HEK293 (cell line): ENCODE measurements around the gene CCL24.
"Not testable (repeated sequence)": the region's sequence is repeated elsewhere in the genome, so short reads cannot be mapped to it uniquely, and the experiment has no call there.

ENCODE experiments used
- CTCF ChIA-PET: fragments of 350-600 bp; formaldehyde crosslinking; extraction: SDS; loops from one replicate; lab custom pipeline; 2021; ENCODE audit warnings: antibody characterized with exemption; lab: Yijun Ruan, JAX
- POLR2A ChIA-PET: fragments of 300-600 bp; formaldehyde crosslinking; extraction: SDS; loops from one replicate; lab custom pipeline; 2020; ENCODE audit warnings: antibody characterized with exemption, inconsistent platforms; lab: Yijun Ruan, JAX
- H3K27ac ChIP-seq: fragments of 200-500 bp; sonication (Bioruptor generic); 2 replicates; pipeline ENCODE4 v1.5.1; 2014; ENCODE audit warnings: low read depth, low read length, control low read depth, inconsistent platforms; ENCODE audit errors: extremely low read depth
- H3K36me3 ChIP-seq, 2 experiments: fragments of 200-500 bp in 1 of 2; sonication (Bioruptor generic) in 1 of 2; 1 replicate in 1 of 2; 2 replicates in 1 of 2; pipeline ENCODE4 v1.5.1; 2014 to 2017; ENCODE audit warnings: inconsistent platforms in 2 of 2, low read length in 2 of 2; ENCODE audit not compliant: control insufficient read depth in 2 of 2, insufficient read depth in 1 of 2
- H3K4me1 ChIP-seq: fragments of 200-500 bp; sonication (Bioruptor generic); 2 replicates; pipeline ENCODE4 v1.5.1; 2014; ENCODE audit warnings: mild to moderate bottlenecking, low read length, inconsistent platforms; ENCODE audit not compliant: control insufficient read depth, insufficient read depth
- H3K4me3 ChIP-seq: 2 replicates; pipeline ENCODE4 v1.5.1; 2011; ENCODE audit warnings: low read depth, mild to moderate bottlenecking, control low read depth, low read length, moderate library complexity
- H3K9me3 ChIP-seq: fragments of 200-500 bp; sonication (Bioruptor generic); 2 replicates; pipeline ENCODE4 v1.5.1; 2014; ENCODE audit warnings: low read depth, low read length, inconsistent platforms; ENCODE audit not compliant: control insufficient read depth, insufficient read depth
- KLF10 ChIP-seq: fragments of 450-650 bp; IDR thresholded peaks from 2 replicates; pipeline ENCODE4 v1.5.1; 2018; ENCODE audit warnings: missing biosample characterization, mild to moderate bottlenecking, missing genetic modification characterization
- RBAK ChIP-seq: fragments of 450-650 bp; formaldehyde crosslinking; IDR thresholded peaks from 2 replicates; pipeline ENCODE4 v1.5.1; 2016; ENCODE audit warnings: missing biosample characterization, missing genetic modification characterization
- SCRT1 ChIP-seq: fragments of 450-650 bp; formaldehyde crosslinking; IDR thresholded peaks from 2 replicates; pipeline ENCODE4 v1.5.1; 2016; ENCODE audit warnings: missing biosample characterization, missing genetic modification characterization, borderline replicate concordance
- SCRT2 ChIP-seq: fragments of 450-650 bp; formaldehyde crosslinking; IDR thresholded peaks from 2 replicates; pipeline ENCODE4 v1.5.1; 2016; ENCODE audit warnings: missing biosample characterization, missing genetic modification characterization
- ZBTB6 ChIP-seq: fragments of 450-650 bp; formaldehyde crosslinking; IDR thresholded peaks from 2 replicates; pipeline ENCODE4 v1.5.1; 2017; ENCODE audit warnings: missing biosample characterization, missing genetic modification characterization
- ZBTB8A ChIP-seq: fragments of 450-650 bp; formaldehyde crosslinking; IDR thresholded peaks from 2 replicates; pipeline ENCODE4 v1.5.1; 2016; ENCODE audit warnings: missing biosample characterization, missing genetic modification characterization
- ZFHX2 ChIP-seq: fragments of 450-650 bp; formaldehyde crosslinking; conservative IDR thresholded peaks from 2 replicates; pipeline ENCODE4 v1.5.1; 2016; ENCODE audit warnings: missing biosample characterization, missing genetic modification characterization
- ZFP3 ChIP-seq: fragments of 450-650 bp; formaldehyde crosslinking; IDR thresholded peaks from 2 replicates; pipeline ENCODE4 v1.5.1; 2016; ENCODE audit warnings: low read depth, missing biosample characterization, missing genetic modification characterization
- ZNF121 ChIP-seq: fragments of 450-650 bp; formaldehyde crosslinking; IDR thresholded peaks from 2 replicates; pipeline ENCODE4 v1.5.1; 2016; ENCODE audit warnings: missing biosample characterization, missing genetic modification characterization
- ZNF184 ChIP-seq: fragments of 450-650 bp; IDR thresholded peaks from 2 replicates; pipeline ENCODE4 v1.5.1; 2018; ENCODE audit warnings: missing biosample characterization, mild to moderate bottlenecking, missing genetic modification characterization
- ZNF19 ChIP-seq: fragments of 450-650 bp; formaldehyde crosslinking; IDR thresholded peaks from 2 replicates; pipeline ENCODE4; 2016; ENCODE audit warnings: missing biosample characterization, missing genetic modification characterization, low read depth
- ZNF266 ChIP-seq: fragments of 450-650 bp; formaldehyde crosslinking; IDR thresholded peaks from 2 replicates; pipeline ENCODE4 v1.5.1; 2016; ENCODE audit warnings: missing biosample characterization, missing genetic modification characterization, low read depth
- ZNF350 ChIP-seq: fragments of 450-650 bp; formaldehyde crosslinking; IDR thresholded peaks from 2 replicates; pipeline ENCODE4 v1.5.0; 2017; ENCODE audit warnings: missing biosample characterization, mild to moderate bottlenecking, missing genetic modification characterization
- ZNF654 ChIP-seq: fragments of 450-650 bp; formaldehyde crosslinking; IDR thresholded peaks from 2 replicates; pipeline ENCODE4 v1.5.1; 2016; ENCODE audit warnings: low read depth, missing biosample characterization, missing genetic modification characterization
- ZNF701 ChIP-seq: fragments of 450-650 bp; formaldehyde crosslinking; IDR thresholded peaks from 2 replicates; pipeline ENCODE4 v1.5.1; 2016; ENCODE audit warnings: missing biosample characterization, missing genetic modification characterization

CCL24 gene

DNA sequence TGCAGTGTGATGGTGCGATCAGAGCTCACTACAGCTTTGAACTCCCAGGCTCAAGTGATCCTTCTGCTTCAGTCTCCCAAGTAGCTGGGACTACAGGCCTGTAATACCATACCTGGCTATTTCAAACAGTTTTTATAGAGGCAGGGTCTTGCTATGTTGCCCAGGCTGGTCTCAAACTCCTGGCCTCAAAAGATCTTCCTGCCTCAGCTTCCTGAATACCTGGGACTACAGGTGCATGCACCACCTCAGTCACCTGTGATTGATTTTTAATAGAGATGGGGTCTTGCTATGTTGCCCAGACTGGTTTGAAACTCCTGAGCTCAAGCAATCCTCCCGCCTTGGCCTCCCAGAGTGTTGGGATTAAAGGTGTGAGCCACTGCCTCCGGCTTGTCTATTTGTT lies 26.4 kb upstream of the CCL24 start:
- Histone ChIP-seq H3K36me3 (no peaks in the 10 kb centered on the region), H3K9me3 (no peaks in the 10 kb centered on the region), H3K4me1 (no peaks in the 10 kb centered on the region), H3K4me3 (no peak overlapping the region), H3K27ac (no peak overlapping the region)
- CTCF ChIA-PET: no interaction called here
- no peak for TF ChIP-seq ZNF266
- 0 out of 2 replicates have a peak, but pooled peaks have one; percentile 22 for TF ChIP-seq ZNF121
- POLR2A ChIA-PET: no interaction called here

GRCh38 chr7:75838281-75838930 lies 24.8 kb upstream of the CCL24 start:
- CTCF ChIA-PET, POLR2A ChIA-PET, H3K9me3 ChIP-seq, H3K4me3 ChIP-seq, H3K27ac ChIP-seq, H3K4me1 ChIP-seq, H3K36me3 ChIP-seq: not testable (repeated sequence)
- 0 out of 2 replicates have a peak, but pooled peaks have one; percentile 19 for TF ChIP-seq ZFHX2 (tag by site-specific recombination)

GRCh38 chr7:75836798-75837197 lies 23.2 kb upstream of the CCL24 start:
- TF ChIP-seq ZNF184 (tag by site-specific recombination) (no peak), ZNF701 (tag by site-specific recombination) (no peak), SCRT1 (tag by site-specific recombination) (peak; percentile 52; the same call in 1 of the 2 replicates), RBAK (tag by site-specific recombination) (no peak), ZBTB8A (tag by site-specific recombination) (no peak), ZBTB6 (tag by site-specific recombination) (no peak), SCRT2 (tag by site-specific recombination) (peak; percentile 88)
- TF ChIP-seq, all 188 proteins: peak for 2
- POLR2A ChIA-PET: no interaction called here
- Histone ChIP-seq H3K4me1 (no peaks in the 10 kb centered on the region), H3K9me3 (no peaks in the 10 kb centered on the region), H3K36me3 (no peaks in the 10 kb centered on the region), H3K4me3 (no peak overlapping the region), H3K27ac (no peak overlapping the region)
- CTCF ChIA-PET: interaction anchor here (0.7 kb wide), 1 partner anchor 61 kb away, joined by 3 read pairs; no protein-coding TSS in a partner anchor

DNA sequence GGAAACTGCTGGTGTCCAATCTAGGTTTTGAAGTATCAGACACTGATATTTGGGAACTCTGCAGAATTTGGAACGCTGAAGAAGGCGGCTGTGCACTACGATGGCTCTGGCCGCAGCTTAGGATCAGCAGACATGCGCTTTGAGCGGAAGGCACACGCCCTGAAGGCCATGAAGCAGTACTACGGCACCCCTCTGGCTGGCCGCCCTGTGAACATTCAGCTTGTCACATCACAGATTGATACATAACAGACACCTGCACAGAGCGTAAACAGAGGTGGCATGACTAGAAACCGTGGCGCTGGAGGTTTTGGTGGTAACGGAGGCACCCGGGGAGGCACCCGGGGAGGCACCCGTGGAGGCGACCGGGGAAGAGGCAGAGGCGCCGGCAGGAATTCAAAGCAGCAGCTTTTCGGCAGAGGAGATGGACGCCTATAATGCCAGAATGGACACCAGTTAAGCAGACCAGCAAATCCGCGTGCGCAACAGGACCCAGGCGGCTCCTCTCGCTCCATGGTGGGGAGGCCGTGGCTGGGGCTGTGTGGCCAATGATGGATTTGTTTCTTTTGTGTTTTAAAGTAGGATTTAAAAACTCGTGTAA lies 22.2 kb upstream of the CCL24 start:
- Histone ChIP-seq H3K9me3 (no peaks in the 10 kb centered on the region), H3K27ac (no peak overlapping the region), H3K4me3 (no peak overlapping the region), H3K36me3 (no peaks in the 10 kb centered on the region), H3K4me1 (no peaks in the 10 kb centered on the region)
- CTCF ChIA-PET: interaction anchor here (0.5 to 0.6 kb wide), 2 partner anchors 19 to 201 kb away, joined by 3 to 4 read pairs; no protein-coding TSS in a partner anchor
- no peak for TF ChIP-seq ZNF654 (tag by site-specific recombination)
- no peak for TF ChIP-seq ZFP3 (tag by site-specific recombination)
- TF ChIP-seq ZNF350: no peak
- no peak for TF ChIP-seq ZNF19 (tag by site-specific recombination)
- no peak for TF ChIP-seq KLF10
- POLR2A ChIA-PET: no interaction called here

GRCh38 chr7:75833662-75834061 lies 20.1 kb upstream of the CCL24 start:
- not testable (repeated sequence) for H3K36me3 ChIP-seq, H3K9me3 ChIP-seq, H3K4me1 ChIP-seq, H3K27ac ChIP-seq, H3K4me3 ChIP-seq
- ChIA-PET POLR2A (interaction anchor here (0.7 kb wide), 1 partner anchor 82 kb away, joined by 3 read pairs; no protein-coding TSS in a partner anchor), CTCF (interaction anchor here (0.8 kb wide), 1 partner anchor 187 kb away, joined by 4 read pairs; no protein-coding TSS in a partner anchor)
